ENCODE measurements around the gene TTC9B. TPM values are rescaled to one million over a fixed set of nuclear protein-coding genes. Genes with fewer than 3 reads are reported as not detected.

TTC9B gene
- polyA plus RNA-seq, 2 of the 4 experiments (the other 2 are of a cell fraction): not detected

DNA sequence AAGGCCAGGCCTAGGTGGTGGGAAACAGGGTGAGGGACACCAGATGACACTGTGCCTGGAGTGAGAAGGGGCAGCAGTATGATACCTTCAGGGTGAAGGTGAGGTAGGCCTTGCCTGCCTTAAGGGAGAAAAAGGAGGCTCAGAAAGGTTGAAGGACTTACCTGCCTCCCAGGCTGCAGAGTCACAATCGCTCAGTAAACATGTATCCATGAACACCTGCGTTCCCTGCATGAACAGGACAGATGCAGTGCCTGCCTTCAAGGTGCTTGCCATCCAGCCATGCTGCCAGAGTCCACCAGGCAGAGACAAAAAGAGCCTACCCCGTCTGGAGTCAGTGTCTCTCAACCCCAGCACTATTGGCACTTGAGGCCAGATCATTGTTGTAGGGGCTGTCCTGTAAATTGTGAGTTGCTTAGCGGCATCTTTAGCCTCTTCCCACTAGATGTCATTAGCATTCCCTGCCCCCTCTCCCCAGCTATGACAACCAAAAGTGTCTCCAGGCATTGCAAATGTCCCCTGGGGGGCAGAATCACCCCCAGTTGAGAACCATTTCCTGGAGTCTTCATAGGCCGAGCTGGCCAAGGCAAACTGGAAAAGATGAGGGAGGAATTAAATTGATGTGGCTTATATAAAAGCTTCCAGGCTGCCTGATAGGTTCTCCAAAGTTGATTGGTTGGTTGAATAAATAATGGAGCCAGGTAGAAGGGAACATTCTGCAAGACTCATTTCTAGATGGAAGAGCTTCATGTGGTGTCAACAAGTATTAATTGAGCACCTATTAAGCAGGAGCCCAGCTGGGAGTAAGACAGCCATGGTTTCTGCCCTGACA is 25.2 kb downstream of the TTC9B start:
- no peak for ATAC-seq
- peak overlapping the region; percentile 84 for H3K4me2 ChIP-seq
- no peak for DNase-seq (ENCODE audit: low read depth in 1 of 2, low spot score in 1 of 2)
- no peak overlapping the region for H3K27ac ChIP-seq
- peaks cover 21% of the 10 kb centered on the region for H3K4me1 ChIP-seq
- no peaks in the 10 kb centered on the region for H3K9me3 ChIP-seq
- FAIRE-seq: peak; percentile 70
- CTCF ChIA-PET: interaction anchor here (0.6 to 2.8 kb wide), 6 partner anchors 9 to 26 kb away, joined by 3 to 19 read pairs (median 4); partner anchors contain the start of gene TTC9B
- TF ChIP-seq, protein P1, sequence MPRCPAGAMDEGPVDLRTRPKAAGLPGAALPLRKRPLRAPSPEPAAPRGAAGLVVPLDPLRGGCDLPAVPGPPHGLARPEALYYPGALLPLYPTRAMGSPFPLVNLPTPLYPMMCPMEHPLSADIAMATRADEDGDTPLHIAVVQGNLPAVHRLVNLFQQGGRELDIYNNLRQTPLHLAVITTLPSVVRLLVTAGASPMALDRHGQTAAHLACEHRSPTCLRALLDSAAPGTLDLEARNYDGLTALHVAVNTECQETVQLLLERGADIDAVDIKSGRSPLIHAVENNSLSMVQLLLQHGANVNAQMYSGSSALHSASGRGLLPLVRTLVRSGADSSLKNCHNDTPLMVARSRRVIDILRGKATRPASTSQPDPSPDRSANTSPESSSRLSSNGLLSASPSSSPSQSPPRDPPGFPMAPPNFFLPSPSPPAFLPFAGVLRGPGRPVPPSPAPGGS (IDR thresholded peaks at IDR 0.05): no peak
- TF ChIP-seq, protein P2, sequence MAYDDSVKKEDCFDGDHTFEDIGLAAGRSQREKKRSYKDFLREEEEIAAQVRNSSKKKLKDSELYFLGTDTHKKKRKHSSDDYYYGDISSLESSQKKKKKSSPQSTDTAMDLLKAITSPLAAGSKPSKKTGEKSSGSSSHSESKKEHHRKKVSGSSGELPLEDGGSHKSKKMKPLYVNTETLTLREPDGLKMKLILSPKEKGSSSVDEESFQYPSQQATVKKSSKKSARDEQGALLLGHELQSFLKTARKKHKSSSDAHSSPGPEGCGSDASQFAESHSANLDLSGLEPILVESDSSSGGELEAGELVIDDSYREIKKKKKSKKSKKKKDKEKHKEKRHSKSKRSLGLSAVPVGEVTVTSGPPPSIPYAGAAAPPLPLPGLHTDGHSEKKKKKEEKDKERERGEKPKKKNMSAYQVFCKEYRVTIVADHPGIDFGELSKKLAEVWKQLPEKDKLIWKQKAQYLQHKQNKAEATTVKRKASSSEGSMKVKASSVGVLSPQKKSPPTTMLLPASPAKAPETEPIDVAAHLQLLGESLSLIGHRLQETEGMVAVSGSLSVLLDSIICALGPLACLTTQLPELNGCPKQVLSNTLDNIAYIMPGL (CRISPR knock-in tag; IDR thresholded peaks at IDR 0.05; ENCODE audit: borderline replicate concordance): no peak
- TF ChIP-seq FOSL2 (IDR thresholded peaks at IDR 0.05) (no peak), FOSL2 (CRISPR knock-in tag; IDR thresholded peaks at IDR 0.05) (no peak), ZFP36 (IDR thresholded peaks at IDR 0.05; ENCODE audit: borderline replicate concordance, partially characterized antibody) (no peak), FOSB (CRISPR knock-in tag; IDR thresholded peaks at IDR 0.05) (no peak), PHF8 (IDR thresholded peaks at IDR 0.05; ENCODE audit: borderline replicate concordance, low read depth) (no peak), POLR2A (IDR thresholded peaks at IDR 0.05; ENCODE audit: low read length) (no peak; the same call in 1 of the 2 replicates), EHF (CRISPR knock-in tag; IDR thresholded peaks at IDR 0.05) (no peak), RARB (CRISPR knock-in tag; IDR thresholded peaks at IDR 0.05) (no peak), NPAS2 (CRISPR knock-in tag; IDR thresholded peaks at IDR 0.05; ENCODE audit: borderline replicate concordance) (no peak), SREBF2 (IDR thresholded peaks at IDR 0.05) (no peak), ZC3H11A (IDR thresholded peaks at IDR 0.05) (no peak), MYC (IDR thresholded peaks at IDR 0.05; ENCODE audit: borderline replicate concordance, low read length) (no peak), CHD2 (IDR thresholded peaks at IDR 0.05; ENCODE audit: low read length, partially characterized antibody) (no peak), HOXA7 (CRISPR knock-in tag; IDR thresholded peaks at IDR 0.05) (no peak)
- TF ChIP-seq, protein P3, sequence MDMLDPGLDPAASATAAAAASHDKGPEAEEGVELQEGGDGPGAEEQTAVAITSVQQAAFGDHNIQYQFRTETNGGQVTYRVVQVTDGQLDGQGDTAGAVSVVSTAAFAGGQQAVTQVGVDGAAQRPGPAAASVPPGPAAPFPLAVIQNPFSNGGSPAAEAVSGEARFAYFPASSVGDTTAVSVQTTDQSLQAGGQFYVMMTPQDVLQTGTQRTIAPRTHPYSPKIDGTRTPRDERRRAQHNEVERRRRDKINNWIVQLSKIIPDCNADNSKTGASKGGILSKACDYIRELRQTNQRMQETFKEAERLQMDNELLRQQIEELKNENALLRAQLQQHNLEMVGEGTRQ (IDR thresholded peaks at IDR 0.05): no peak
- TF ChIP-seq, protein P4, sequence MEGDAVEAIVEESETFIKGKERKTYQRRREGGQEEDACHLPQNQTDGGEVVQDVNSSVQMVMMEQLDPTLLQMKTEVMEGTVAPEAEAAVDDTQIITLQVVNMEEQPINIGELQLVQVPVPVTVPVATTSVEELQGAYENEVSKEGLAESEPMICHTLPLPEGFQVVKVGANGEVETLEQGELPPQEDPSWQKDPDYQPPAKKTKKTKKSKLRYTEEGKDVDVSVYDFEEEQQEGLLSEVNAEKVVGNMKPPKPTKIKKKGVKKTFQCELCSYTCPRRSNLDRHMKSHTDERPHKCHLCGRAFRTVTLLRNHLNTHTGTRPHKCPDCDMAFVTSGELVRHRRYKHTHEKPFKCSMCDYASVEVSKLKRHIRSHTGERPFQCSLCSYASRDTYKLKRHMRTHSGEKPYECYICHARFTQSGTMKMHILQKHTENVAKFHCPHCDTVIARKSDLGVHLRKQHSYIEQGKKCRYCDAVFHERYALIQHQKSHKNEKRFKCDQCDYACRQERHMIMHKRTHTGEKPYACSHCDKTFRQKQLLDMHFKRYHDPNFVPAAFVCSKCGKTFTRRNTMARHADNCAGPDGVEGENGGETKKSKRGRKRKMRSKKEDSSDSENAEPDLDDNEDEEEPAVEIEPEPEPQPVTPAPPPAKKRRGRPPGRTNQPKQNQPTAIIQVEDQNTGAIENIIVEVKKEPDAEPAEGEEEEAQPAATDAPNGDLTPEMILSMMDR (IDR thresholded peaks at IDR 0.05): no peak
- TF ChIP-seq, protein P5, sequence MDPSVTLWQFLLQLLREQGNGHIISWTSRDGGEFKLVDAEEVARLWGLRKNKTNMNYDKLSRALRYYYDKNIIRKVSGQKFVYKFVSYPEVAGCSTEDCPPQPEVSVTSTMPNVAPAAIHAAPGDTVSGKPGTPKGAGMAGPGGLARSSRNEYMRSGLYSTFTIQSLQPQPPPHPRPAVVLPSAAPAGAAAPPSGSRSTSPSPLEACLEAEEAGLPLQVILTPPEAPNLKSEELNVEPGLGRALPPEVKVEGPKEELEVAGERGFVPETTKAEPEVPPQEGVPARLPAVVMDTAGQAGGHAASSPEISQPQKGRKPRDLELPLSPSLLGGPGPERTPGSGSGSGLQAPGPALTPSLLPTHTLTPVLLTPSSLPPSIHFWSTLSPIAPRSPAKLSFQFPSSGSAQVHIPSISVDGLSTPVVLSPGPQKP (IDR thresholded peaks at IDR 0.05; ENCODE audit: low read depth, low read length): no peak
- H3K4me3 ChIP-seq: no peak overlapping the region
- POLR2A ChIA-PET: no interaction called here
- WGBS (ENCODE audit: missing lambda C conversion rate): 87% methylated on average over 5 of the region's 5 CpGs

All from A549 (cell line).